CD14-positive monocyte (primary cell): ENCODE results near the gene HOGA1. TPM values are rescaled to one million over a fixed set of nuclear protein-coding genes. Genes with fewer than 3 reads are reported as not detected.
"Not testable (repeated sequence)": the region's sequence is repeated elsewhere in the genome, so short reads cannot be mapped to it uniquely, and the experiment has no call there.

ENCODE experiments used
- DNase-seq, 3 donors: peaks; one replicate each; pipeline ENCODE4 v3.0.0-alpha.2; 2011 to 2022
- H2AFZ ChIP-seq: 2 replicates; pipeline ENCODE4 v1.6.0; 2012; ENCODE audit warnings: mild to moderate bottlenecking, low read depth, low read length, inconsistent platforms; ENCODE audit not compliant: insufficient read depth, poor library complexity, severe bottlenecking
- H3K27ac ChIP-seq, 2 donors: 1 replicate in 1 of 2; 2 replicates in 1 of 2; pipeline ENCODE4 v1.5.1; 2012 to 2013; ENCODE audit warnings: low read length in 2 of 2, control low read depth in 1 of 2, inconsistent platforms in 1 of 2, low read depth in 1 of 2, mild to moderate bottlenecking in 1 of 2
- H3K27me3 ChIP-seq, 2 donors: one replicate each; pipeline versions ENCODE4 v1.6.0 to v1.6.1; 2011 to 2013; ENCODE audit warnings: low read length in 2 of 2; ENCODE audit not compliant: control insufficient read depth in 2 of 2, insufficient read depth in 2 of 2
- H3K36me3 ChIP-seq, 2 donors: replicated peaks in 1 of 2; 1 replicate in 1 of 2; 2 replicates in 1 of 2; pipeline versions ENCODE4 v1.5.1 to v1.6.1; 2012 to 2013; ENCODE audit warnings: low read length in 2 of 2, control low read depth in 1 of 2, inconsistent platforms in 1 of 2, mild to moderate bottlenecking in 1 of 2; ENCODE audit not compliant: insufficient read depth in 2 of 2, control insufficient read depth in 1 of 2
- H3K4me1 ChIP-seq, 2 donors: 1 replicate in 1 of 2; 2 replicates in 1 of 2; pipeline versions ENCODE4 v1.5.1 to v1.6.1; 2012 to 2013; ENCODE audit warnings: low read length in 2 of 2, control low read depth in 1 of 2, inconsistent platforms in 1 of 2, mild to moderate bottlenecking in 1 of 2, moderate library complexity in 1 of 2; ENCODE audit not compliant: insufficient read depth in 2 of 2, control insufficient read depth in 1 of 2
- H3K4me2 ChIP-seq: replicated peaks from 2 replicates; pipeline ENCODE3; 2012; ENCODE audit warnings: low read length, moderate library complexity, mild to moderate bottlenecking; ENCODE audit not compliant: poor library complexity, severe bottlenecking; ENCODE audit errors: extremely low read depth
- H3K4me3 ChIP-seq, 3 experiments: fragments of 200-600 bp in 1 of 3; sonication (generic) in 1 of 3; replicated peaks in 1 of 3; 1 replicate in 2 of 3; 2 replicates in 1 of 3; pipeline ENCODE4 v1.5.1; 2011 to 2013; ENCODE audit warnings: low read length in 3 of 3, mild to moderate bottlenecking in 3 of 3, control low read depth in 2 of 3, low read depth in 2 of 3, inconsistent platforms in 1 of 3, moderate library complexity in 1 of 3
- H3K79me2 ChIP-seq: 2 replicates; pipeline ENCODE4 v1.6.0; 2012; ENCODE audit warnings: mild to moderate bottlenecking, control low read depth, inconsistent platforms, low read length, moderate library complexity; ENCODE audit not compliant: insufficient read depth
- H3K9ac ChIP-seq: 2 replicates; pipeline ENCODE4 v1.6.0; 2017; ENCODE audit warnings: low read length, mild to moderate bottlenecking; ENCODE audit not compliant: insufficient read depth, poor library complexity, severe bottlenecking
- H3K9me3 ChIP-seq, 2 donors: replicated peaks in 1 of 2; 1 replicate in 1 of 2; 2 replicates in 1 of 2; pipeline versions ENCODE4 v1.5.1 to v1.6.1; 2012 to 2013; ENCODE audit warnings: low read length in 2 of 2, control low read depth in 1 of 2; ENCODE audit not compliant: control insufficient read depth in 1 of 2, insufficient read depth in 1 of 2
- H4K20me1 ChIP-seq: 2 replicates; pipeline ENCODE4 v1.6.0; 2012; ENCODE audit warnings: mild to moderate bottlenecking, low read length, control low read depth, moderate library complexity; ENCODE audit not compliant: insufficient read depth
- H3K27ac Mint-ChIP-seq, 7 donors: one replicate each; pipeline ENCODE4 v1.8.0; 2020; ENCODE audit warnings: mild to moderate bottlenecking in 7 of 7, mixed read lengths in 7 of 7, moderate library complexity in 6 of 7, inconsistent platforms in 2 of 7
- H3K27me3 Mint-ChIP-seq, 3 donors: one replicate each; pipeline ENCODE4 v1.8.0; 2021 to 2022; ENCODE audit warnings: low read depth in 3 of 3, mild to moderate bottlenecking in 3 of 3, mixed read lengths in 3 of 3, moderate library complexity in 3 of 3, inconsistent platforms in 1 of 3
- H3K36me3 Mint-ChIP-seq, 2 donors: one replicate each; pipeline ENCODE4 v1.8.0; 2020; ENCODE audit warnings: mixed read lengths in 2 of 2, inconsistent platforms in 1 of 2, mild to moderate bottlenecking in 1 of 2
- H3K4me1 Mint-ChIP-seq: one replicate; pipeline ENCODE4 v1.8.0; 2020; ENCODE audit warnings: mild to moderate bottlenecking, mixed read lengths
- H3K4me3 Mint-ChIP-seq, 2 donors: one replicate each; pipeline ENCODE4 v1.8.0; 2020; ENCODE audit warnings: mild to moderate bottlenecking in 2 of 2, mixed read lengths in 2 of 2, moderate library complexity in 1 of 2
- H3K9me3 Mint-ChIP-seq, 7 donors: one replicate each; pipeline ENCODE4 v1.8.0; 2020 to 2022; ENCODE audit warnings: mixed read lengths in 7 of 7, mild to moderate bottlenecking in 6 of 7, moderate library complexity in 6 of 7, inconsistent platforms in 2 of 7
- CTCF ChIP-seq: fragments of 200-600 bp; IDR thresholded peaks from one replicate; pipeline ENCODE4 v1.8.0; 2022; ENCODE audit warnings: antibody characterized with exemption, mild to moderate bottlenecking
- WGBS: methylation state at CpG from one replicate; pipeline ENCODE4 v1.1.5; 2013; ENCODE audit warnings: missing lambda C conversion rate; ENCODE audit not compliant: insufficient coverage; 5-methylcytosine and 5-hydroxymethylcytosine counted together
- intact Hi-C, 2 donors: fragments of 100-400 bp; cut with micrococcal nuclease; formaldehyde crosslinking; loops; one replicate each; pipeline versions ENCODE4 v1.15.0 to v1.15.1; 2023
- polyA plus RNA-seq, 3 donors: library from polyadenylated mRNA; depleted of rRNA in 1 of 3; unstranded in 2 of 3; stranded (reverse) in 1 of 3; fragments of 300-500 nt in 2 of 3; fragments of >200 nt in 1 of 3; fragmentation: Illumina TruSeq in 2 of 3; gene quantifications; 1 replicate in 2 of 3; 2 replicates in 1 of 3; pipeline ENCODE4 v1.2.3, GENCODE V29; 2012 to 2021

Gene HOGA1
- polyA plus RNA-seq, 3 donors, result not detected

- peak; percentile 86 to 93 (median 87) for DNase-seq
Observed at GRCh38 chr10:97648562-97649404, 64.6 kb downstream of the HOGA1 start.

GRCh38 chr10:97649405-97649750, 65.2 kb downstream of the HOGA1 start:
- H3K9me3 ChIP-seq, DNase-seq, H3K27me3 Mint-ChIP-seq, H4K20me1 ChIP-seq, H3K27me3 ChIP-seq, H3K9me3 Mint-ChIP-seq, H3K79me2 ChIP-seq, H3K4me3 Mint-ChIP-seq, H2AFZ ChIP-seq: not testable (repeated sequence)
- Histone ChIP-seq H3K27ac (peak overlapping the region; percentile 40 to 96), H3K4me3 (peak overlapping the region in 1 of 3 experiments; percentile 40), H3K9ac (peak overlapping the region; percentile 43), H3K4me1 (peaks cover 42% of the 10 kb centered on the region in 2 donors), H3K4me2 (peak overlapping the region; percentile 44), H3K36me3 (peaks cover 23 to 57% of the 10 kb centered on the region in 2 donors)
- H3K27ac Mint-ChIP-seq, result peak overlapping the region; percentile 89 to 97 (median 95)
- H3K4me1 Mint-ChIP-seq, result peaks cover 49% of the 10 kb centered on the region
- intact Hi-C loops, result loop anchor here in 1 of 2 donors (5.0 kb wide), 1 partner anchor 107 kb away; no protein-coding TSS in a partner anchor
- H3K36me3 Mint-ChIP-seq, result peaks cover 56% of the 10 kb centered on the region in 2 donors
- 100% methylated on average over 2 of the region's 4 CpGs for WGBS

More at GRCh38 chr10:97648562-97649404, 64.6 kb downstream of the HOGA1 start:
- peak overlapping the region; percentile 44 for H3K4me2 ChIP-seq
- peaks cover 57 to 58% of the 10 kb centered on the region in 2 donors for H3K36me3 Mint-ChIP-seq
- peaks cover 9% of the 10 kb centered on the region for H4K20me1 ChIP-seq
- no peaks in the 10 kb centered on the region for H3K79me2 ChIP-seq
- peak overlapping the region; percentile 28 to 45 for H3K4me3 Mint-ChIP-seq
- peak overlapping the region; percentile 63 for H3K9ac ChIP-seq
- H3K36me3 ChIP-seq, result peaks cover 26 to 57% of the 10 kb centered on the region in 2 donors
- 65% methylated on average over 5 of the region's 5 CpGs for WGBS
- H3K4me1 Mint-ChIP-seq, result peaks cover 47% of the 10 kb centered on the region
- no peaks in the 10 kb centered on the region for H3K9me3 Mint-ChIP-seq
- H2AFZ ChIP-seq, result no peak overlapping the region
- H3K27ac ChIP-seq, result peak overlapping the region; percentile 50 to 96
- no peaks in the 10 kb centered on the region for H3K27me3 ChIP-seq
- peaks cover 41 to 42% of the 10 kb centered on the region in 2 donors for H3K4me1 ChIP-seq
- H3K4me3 ChIP-seq, result peak overlapping the region in 1 of 3 experiments; percentile 40
- intact Hi-C loops, result loop anchor here in 1 of 2 donors (5.0 kb wide), 1 partner anchor 106 kb away; no protein-coding TSS in a partner anchor
- no peaks in the 10 kb centered on the region for H3K27me3 Mint-ChIP-seq
- no peak for TF ChIP-seq CTCF
- H3K27ac Mint-ChIP-seq, result peak overlapping the region; percentile 89 to 97 (median 95)
- H3K9me3 ChIP-seq, result no peaks in the 10 kb centered on the region
